Activated CD4-positive, alpha-beta T cell treated with anti-CD3 and anti-CD28 coated beads for 48 hours (primary cell): ENCODE measurements around the gene KITLG.
"Not testable (repeated sequence)": the region's sequence is repeated elsewhere in the genome, so short reads cannot be mapped to it uniquely, and the experiment has no call there.

ENCODE experiments used
- DNase-seq: peaks from one replicate; pipeline ENCODE4 v3.0.0-alpha.2; 2020

The KITLG gene

DNA sequence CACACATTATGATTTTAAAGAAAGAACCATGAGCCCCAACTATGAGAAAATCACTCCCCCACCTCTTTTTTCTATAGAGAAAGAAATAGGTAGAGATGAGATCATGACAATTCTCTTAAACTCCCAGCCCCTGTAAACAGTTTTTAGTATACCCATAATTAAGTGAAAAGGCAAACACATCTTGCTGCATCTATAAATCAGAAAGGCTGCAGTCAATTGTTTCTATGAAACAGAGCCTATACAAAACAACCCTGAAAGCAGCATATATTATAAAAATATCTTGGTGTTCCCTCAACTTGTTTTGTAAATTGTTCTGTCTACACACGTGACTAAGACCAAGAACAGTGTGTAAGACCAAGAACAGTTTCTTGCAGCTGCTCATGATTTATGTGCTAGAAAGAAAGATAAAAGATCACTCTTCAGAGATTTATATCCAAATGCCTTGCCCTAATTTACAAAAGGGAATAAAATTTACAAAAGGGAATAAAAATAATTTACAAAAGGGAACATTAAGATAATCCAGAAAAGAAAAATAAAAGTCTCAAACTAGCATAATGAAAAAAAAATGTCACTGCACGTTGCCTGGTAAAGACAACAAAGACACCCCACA is 4.8 kb downstream of the KITLG start:
- DNase-seq, result no peak

DNA sequence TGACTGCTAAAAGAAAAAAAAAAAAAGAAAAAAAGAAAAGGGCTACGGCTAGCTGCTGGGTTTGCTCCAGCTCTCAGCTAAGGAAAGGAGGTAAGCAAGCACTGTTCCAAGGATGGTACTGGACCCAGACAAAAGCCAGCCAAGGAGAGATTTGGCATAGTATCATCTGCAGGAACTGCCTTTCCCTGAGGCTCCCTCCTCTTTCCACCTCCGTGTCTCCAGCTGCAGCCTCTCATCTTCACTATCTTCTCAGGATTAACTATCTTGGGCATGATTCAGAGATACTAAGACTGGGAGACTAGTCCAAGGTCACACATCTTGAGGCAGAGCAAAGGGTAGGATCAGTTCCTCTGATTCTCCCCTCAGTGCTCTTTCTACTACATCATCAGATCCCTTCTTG is 6.0 kb downstream of the KITLG start:
- DNase-seq, result no peak

DNA sequence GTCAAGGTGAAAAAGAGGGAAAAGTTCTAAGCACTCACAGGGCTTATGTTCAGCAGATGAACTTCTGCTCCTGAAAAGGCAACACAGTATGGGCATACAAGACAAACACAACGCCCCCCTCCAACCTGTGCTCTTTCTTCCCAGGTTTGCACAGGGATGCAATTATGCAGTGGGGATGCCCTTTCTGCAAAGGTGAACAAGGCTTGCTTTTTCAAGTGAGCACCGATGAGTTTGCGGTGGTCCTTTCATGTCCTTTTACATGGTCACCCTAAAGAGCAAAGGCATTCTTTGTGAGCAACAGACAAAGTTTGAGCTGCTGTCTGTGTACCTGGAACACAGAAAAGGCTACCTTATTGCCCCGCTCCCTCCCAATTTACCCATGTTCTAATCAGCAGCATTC is 6.7 kb downstream of the KITLG start:
- DNase-seq, result no peak

DNA sequence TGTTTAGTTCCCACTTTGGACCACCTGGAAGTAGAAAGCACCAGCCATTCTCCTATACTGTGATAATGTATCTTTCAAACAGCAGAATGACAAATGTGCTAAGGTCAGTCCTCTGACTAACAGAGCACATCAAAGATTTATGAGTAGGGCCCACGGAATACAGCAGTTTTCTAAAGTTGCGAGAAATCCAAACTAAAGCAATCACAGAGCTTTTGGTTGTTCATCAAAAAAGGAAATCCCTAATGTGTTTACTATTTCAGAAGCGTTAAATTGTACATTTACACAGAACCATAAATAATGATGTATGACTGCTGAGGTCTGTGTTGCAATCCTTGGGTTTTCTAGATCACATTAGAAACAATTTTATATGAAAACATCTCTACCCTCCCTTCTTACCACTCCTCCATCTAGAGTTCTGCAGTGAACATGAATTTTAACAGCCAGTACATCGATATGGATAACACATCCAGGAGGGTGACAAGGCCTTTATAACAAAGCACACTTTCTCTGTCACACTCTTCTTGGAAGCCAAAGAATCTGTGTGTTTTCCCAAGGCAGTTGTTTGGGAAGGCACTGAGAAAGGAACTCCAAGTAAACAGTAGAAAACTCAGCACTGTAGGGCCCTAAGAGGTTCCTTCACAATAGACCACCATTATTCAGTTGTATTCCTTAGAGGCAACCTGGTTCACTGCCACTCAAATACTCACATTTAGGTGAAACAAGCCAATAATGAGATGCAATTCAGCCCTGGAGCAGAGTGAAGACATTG is 7.3 kb downstream of the KITLG start:
- DNase-seq, result no peak

DNA sequence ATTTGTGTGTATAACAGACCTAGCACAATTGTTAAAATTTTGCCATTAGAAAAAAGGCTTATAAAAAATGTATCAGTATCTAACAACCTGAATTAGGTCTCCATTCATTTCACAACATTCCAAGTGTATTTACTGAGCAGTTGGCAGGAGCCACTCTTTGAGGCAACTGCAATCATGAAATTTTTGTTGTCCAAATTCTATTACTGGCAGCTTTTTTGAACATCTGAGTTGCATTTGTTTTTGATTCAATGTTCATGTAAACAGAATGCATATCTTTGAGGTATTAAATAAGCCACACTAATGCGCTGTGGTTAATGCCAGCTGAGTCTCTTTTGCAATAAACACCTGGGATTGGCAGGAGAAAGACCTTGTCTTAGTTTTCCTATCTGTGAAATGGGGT is 8.7 kb downstream of the KITLG start:
- DNase-seq, result no peak

DNA sequence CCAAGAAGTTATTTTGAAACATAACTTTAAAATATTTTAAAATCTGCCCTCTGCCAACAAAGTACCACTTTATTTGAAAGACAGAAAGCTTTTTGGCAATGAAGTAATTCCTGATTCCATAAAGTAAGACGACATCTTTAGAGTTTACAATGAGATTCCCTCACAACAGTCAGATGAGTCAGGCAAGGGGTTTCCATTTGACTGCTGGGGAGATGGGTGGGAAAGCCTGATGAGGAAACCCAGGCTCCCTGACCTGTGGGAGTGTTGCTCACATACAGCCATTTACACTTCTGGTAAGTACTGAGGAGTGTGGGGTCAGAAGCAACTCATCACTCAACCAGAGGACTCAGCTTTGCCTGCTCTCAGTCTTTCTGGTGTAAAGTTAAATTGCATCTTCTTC is 10.2 kb downstream of the KITLG start:
- no peak for DNase-seq

DNA sequence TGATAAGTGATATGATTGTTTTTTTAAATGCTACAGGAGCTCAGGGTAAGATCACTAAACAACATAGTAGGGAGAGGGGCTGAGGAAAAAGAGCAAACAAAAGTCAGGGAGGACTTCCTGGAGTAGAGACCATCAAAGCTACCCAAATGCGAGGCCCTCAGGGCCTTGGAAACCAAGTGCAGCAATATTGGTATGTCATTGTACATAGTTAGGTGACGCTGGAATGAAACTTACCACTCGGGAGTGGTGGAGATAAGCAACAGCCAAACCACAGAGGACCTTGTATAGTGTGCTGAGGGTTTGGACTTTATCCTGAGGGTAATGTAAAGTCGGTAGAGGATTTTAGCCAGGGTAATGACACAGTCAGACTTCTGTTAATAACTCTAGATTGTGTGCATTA is 13.8 kb downstream of the KITLG start:
- no peak for DNase-seq

DNA sequence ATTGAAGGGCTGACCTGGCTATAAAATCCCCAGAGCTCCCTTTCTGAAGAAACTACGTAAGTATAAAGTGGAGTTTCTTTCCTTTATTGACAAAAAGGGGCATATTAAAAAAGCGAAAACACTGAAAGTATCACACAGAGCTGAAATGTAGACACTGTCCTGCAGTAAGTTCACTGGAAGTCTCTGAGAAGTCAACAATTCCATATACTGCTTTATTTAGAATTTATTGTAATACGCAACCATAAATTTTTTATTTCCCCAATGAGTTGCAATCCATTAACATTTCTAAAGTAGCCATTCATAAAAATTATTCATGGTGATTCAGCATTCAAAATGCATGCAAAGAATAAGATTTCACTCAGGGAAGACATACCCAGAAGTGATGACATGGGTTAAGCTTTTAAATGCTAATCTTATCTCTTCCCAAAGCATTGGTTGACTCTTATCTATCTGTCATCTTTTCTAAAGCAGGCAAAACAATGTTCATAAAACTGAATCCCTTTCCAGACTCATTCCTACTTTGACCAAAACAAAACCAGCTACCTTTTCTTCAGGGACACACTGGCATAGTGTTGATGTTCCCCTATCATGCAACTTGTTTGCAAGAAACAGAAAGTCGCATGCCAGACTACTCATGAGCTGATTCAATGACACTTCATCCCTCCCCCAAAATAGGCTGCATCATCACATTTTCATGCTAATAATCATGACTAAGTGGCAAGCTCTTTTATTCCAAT is 17.3 kb downstream of the KITLG start:
- no peak for DNase-seq

DNA sequence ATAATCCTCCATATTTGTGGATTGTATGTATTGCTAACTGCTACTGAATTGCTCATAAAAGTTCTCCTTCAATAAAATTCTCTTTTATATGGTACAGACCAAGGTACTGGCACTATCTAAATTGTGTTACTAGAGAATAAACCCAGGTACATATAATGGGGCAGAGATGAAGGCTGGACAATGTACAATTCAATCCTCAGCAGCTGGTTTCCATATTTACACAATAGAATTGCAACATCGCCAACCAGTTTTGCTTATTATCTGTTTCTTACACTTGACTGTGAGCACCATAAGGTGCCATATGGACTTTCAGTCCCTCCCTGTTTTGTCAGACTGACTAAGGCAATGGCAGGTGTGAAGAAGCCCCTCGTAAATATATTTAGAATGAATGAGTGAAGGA is 18.1 kb downstream of the KITLG start:
- DNase-seq, result no peak

DNA sequence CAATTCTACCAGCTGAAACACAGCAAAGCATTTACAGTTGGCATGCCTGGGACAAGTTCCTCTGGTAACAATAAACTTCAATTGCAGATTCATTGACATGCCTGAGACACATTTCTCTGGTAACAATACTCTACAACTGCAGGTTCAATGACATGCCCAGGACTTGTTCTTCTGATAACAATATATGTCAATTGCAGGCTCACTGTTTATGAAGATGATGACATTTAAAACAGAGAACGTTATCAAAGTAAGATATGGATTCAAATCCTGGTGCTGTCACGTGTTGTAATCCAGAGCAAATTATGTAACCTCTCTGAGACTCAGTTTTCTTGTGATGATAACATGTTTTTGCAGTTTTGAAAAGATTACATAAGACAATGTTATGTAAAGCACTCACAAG is 20.5 kb downstream of the KITLG start:
- no peak for DNase-seq

DNA sequence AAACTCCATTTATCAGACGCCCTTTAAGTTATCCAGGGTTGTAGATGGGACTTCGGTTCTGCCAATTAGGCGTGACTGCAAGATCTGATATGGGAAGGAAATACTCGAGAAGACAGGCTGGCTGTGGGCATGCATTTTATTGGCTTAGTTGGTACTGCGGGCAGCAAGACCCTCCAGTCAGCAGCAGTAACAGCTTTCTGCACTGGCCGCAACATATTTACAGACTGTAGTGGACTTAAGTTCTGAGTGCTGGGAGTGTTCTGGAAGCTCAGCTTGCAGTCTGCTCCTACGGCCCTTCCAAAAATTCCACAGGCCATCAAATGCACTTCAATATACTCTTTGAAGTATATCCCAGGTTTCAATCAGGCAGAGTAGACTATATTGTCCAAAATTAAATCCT is 21.1 kb downstream of the KITLG start:
- no peak for DNase-seq

DNA sequence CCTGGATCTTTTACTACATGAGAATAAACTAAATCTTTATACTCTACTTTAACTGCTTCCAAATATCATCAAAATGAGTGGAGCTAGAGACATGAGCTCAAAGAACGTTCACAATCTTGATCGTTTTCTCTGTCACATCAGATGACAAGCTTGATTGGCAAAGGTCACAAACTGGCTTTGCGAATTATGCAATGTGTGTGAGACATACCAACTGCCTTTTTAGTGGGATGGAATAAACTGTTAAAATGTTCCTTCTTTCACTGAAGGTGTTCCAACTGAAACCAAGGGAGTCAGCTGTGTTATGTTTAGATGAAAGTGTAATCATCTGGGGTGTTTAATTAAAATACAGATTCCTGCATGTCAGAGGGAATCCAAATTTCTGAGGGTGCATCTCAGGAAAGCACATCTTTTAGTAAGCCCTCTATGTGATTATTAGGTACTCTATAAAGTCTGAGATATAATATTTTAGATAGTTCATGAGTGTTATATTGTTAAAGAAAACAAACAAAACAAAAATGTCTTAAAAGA is 21.9 kb downstream of the KITLG start:
- DNase-seq, result no peak

DNA sequence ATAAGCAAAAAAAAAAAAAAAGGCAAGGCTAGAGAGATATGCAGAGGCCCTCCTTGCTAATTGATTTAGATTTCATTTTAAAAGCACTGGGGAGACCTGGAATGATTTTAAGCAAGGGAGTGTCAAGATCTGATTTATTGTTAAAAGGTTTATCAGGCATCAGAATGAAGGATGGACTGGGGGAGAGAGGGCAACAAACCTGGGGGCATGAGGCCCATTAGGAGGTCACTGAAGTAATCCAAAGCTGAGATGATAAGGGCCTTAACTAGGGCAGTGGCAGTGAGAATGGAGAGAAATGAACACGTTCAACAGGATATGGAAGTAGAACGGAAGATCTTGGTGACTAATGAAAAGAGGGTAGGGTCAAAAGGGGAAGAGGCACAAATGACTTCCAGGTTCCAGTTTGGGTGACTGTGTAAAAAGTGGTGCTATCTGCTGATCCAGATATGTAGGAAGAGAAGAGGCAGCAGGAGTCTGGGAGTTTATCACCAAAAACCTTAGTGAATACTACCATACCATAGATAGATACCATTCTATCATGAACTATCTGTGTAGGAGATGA is 24.0 kb downstream of the KITLG start:
- no peak for DNase-seq

DNA sequence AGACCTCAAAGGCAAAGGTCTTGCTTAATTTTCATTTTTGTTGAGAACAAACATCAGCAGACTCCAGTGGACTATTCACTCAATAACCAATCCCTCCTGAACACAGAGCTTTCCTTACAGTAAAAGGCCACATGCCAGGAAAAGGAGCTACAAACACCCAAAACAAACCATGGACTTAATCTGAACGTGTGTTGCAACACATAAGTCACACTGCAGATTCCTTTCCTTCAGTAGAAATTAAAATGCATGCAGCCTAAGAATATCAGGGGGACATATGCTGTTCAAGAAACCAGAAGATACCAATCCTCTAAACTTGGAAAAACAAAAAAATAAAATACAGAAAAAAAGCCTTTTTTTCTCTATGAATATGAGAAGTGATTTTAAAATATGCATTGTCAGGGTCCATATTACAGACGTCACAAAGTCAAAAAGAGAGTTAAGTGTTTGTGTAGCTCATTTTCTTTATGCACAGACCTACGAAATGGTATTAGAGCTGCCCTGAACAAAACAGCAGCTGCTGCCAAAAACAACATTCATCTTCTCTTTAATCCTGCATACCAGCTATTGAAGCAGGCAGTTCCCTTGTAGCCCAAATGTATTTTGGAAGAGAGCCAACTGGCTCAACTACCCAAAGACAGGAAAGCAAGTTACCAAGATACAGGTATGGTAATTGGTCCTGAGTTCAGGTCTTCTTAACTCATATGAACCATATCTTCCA is 26.2 kb downstream of the KITLG start:
- no peak for DNase-seq

DNA sequence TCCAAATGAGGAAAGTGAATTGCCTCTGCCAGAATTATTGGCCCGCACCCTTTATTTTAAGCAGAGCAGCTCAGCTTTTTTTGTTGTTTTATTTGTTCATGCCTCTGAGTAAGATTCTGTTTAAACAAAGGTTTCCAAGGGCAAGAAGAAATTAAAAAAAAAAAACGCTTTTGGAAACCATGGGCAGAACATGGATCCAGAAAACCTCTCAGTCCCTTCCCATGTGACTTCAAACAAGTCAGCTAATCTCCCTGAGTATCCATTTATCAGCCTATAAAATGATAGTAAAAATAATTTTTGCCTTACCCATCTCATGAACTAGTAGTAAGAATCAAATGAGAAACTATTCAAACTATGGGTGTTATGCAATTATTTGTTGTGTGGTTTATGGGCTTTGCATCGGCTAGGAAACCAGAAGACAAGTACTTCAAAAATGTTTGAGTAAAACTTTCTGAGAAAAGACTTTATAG is 27.6 kb downstream of the KITLG start:
- no peak for DNase-seq

DNA sequence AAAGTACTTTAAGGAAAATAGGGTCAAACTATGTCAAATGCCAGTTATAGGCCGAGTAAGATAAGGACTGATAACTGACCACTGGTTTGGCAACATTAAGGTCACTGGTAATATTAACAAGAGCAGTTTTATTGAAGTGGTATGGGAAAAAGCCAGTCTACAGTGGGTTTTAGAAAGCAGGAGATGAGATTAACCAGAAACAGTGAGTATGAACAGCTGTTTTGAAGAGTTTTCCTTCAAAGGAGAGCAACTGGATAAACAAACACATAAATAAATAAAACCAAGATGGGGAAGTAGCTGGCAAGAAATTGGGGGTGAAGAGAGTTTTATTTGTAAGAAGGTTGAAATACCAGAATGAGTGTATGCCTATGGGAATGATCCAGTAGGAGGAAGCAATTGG is 30.3 kb downstream of the KITLG start:
- no peak for DNase-seq

DNA sequence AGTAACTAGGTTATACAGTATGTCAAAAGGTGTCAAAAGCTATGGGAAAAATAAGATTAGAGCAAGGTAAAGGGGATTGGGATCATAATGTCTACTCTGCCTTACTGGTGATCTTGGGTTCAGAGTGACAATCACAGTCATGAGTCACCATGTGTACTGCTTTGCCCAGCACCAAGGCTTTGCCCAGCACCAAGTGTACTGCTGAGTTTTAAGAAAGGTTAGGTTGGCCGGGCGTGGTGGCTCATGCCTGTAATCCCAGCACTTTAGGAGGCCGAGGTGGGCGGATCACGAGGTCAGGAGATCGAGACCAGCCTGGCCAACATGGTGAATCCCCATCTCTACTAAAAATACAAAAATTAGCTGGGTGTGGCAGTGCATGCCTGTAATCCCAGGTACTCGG is 32.3 kb downstream of the KITLG start:
- not testable (repeated sequence) for DNase-seq

DNA sequence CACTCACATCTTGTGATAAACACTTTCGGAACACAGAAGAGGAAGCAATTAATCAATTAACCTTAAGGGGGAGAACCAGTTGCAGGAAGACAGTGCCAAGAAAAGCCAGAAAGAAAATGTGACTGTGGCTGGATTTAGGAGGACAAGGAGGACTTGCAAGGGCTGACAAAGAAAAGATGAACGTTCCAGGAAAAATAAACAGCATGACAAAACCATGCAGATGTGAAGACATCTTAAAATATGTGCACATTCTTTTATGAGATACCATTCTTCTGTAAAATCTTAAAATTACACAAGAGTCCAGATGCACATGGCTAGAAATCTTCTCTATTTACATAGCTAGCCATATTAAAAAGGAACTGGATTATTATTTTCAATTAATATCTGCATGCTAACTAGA is 33.4 kb downstream of the KITLG start:
- DNase-seq, result no peak

DNA sequence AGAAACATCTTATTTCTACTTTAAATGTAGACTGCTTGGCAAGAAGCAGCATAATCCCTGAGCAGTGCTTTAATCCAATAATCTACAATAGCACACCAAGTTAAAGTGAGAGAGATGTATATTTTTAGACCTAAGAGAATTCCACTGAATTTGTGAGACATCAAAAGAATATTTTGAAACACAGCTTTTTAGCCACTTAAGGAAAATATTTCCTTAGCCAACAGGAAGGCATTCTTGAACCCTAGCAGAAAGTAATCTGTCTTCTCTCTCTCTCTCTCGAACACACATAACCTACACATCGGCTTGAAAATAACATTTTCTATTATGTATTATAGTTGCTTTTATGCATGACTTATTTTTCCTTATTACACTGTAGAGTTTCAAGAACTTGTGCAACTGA is 34.0 kb downstream of the KITLG start:
- no peak for DNase-seq

DNA sequence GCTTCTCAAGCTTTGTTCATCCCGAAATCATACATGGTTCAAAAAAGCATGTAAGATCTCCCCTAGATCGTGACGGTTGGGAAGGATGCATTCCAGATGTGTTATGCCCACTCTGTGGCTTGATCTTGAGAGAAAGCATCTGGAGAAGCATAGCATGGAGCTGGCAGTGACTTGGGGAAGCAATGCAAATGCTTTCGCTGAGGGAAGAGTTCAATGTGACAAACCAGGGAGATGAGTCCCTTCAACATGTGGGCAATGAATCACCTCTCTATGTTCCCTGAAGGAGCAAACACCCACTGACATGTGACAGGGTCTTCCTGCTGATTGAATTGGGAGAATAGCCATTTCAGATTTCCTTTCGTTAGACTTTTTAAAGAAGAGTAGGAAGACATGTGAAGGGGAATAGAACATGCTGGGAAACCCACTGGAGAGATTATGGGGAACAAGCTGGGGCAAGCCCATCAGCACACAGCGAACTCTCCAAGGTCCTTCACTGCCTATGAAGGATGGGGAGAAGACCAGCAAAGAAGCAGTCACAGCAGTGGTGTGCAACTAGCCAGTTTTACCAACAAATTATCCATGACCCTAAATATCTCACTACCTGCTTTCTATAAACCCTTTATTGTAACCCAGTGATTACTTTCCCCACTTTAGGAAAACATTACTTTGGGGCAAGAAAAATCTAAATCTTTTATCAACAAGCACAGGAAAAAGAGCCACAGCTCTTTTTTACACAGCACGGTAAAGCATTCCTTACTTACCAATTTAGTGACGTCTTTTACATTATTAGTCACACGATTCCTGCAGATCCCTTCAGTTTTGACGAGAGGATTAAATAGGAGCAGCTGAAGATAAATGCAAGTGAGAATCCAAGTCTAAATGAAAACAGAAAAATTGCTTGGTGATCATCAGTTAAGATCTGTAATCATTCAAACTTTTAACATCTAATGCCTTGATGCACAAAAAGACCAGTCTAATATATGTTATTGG is 35.0 kb downstream of the KITLG start:
- DNase-seq, result no peak

DNA sequence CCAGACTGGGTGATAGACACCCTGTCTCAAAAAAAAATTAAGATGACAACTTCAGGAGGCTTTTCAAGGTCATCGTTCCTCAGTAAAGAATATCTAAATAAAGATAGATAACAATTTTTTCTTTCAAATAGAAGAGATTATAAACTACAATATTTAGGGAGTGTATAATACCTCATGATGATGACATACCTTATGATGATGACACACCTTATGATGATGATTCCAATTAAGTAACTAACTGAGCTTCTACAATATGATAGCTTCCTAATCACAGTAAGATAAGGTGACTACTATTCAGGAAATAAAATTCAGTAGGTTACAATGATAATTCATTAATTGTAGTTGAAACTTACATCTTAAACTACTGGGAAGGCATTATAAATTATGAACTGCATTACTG is 40.4 kb downstream of the KITLG start:
- DNase-seq, result no peak

DNA sequence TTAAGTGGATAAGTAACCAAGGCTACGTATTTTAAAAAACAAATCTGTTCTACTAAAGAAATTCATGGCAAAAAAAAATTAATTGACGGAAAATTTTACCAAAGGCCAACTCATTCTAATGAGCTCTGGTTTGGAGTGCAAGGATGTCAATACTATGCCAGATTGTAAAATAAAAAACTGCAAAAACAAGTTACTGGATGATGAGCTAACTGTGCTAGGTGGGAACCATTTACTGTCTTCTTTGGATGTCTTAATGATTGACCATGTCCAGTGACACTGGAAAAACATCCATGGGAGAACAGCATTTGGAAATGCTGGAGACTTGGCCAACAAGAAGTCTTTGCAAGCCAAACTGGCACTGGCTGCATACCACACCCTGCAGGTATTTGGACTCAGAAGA is 41.6 kb downstream of the KITLG start:
- DNase-seq, result no peak
